GM12801 (cell line): Measurements from ENCODE around the gene SARS2.

Experiments
- TF ChIP-seq, protein P1 (sequence below): IDR thresholded peaks from one replicate; pipeline ENCODE4 v1.5.1; 2011; ENCODE audit warnings: control low read depth; ENCODE audit not compliant: insufficient read length; ENCODE audit errors: extremely low read depth

The SARS2 gene

DNA sequence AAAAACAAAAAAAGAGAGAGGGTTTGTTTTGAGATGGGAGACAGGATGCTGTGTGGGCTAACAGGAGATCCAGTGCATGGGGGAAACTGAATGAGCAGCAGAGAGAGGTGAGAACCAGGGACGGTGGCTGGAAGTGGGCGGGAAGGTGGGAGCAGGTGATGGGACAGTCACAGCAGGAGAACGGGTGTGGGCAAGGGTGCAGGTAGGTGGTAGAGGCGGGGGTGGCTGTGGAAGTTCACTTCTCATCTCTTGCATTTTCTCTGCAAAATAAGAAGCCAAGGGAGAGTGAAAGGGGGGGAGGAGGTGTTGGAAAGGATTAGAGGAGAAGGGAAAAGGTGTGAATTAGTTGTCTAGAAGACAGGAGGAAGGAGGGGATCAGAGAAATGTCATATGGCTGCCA lies 23.1 kb upstream of the SARS2 start:
- TF ChIP-seq, protein P1, sequence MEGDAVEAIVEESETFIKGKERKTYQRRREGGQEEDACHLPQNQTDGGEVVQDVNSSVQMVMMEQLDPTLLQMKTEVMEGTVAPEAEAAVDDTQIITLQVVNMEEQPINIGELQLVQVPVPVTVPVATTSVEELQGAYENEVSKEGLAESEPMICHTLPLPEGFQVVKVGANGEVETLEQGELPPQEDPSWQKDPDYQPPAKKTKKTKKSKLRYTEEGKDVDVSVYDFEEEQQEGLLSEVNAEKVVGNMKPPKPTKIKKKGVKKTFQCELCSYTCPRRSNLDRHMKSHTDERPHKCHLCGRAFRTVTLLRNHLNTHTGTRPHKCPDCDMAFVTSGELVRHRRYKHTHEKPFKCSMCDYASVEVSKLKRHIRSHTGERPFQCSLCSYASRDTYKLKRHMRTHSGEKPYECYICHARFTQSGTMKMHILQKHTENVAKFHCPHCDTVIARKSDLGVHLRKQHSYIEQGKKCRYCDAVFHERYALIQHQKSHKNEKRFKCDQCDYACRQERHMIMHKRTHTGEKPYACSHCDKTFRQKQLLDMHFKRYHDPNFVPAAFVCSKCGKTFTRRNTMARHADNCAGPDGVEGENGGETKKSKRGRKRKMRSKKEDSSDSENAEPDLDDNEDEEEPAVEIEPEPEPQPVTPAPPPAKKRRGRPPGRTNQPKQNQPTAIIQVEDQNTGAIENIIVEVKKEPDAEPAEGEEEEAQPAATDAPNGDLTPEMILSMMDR = no peak

DNA sequence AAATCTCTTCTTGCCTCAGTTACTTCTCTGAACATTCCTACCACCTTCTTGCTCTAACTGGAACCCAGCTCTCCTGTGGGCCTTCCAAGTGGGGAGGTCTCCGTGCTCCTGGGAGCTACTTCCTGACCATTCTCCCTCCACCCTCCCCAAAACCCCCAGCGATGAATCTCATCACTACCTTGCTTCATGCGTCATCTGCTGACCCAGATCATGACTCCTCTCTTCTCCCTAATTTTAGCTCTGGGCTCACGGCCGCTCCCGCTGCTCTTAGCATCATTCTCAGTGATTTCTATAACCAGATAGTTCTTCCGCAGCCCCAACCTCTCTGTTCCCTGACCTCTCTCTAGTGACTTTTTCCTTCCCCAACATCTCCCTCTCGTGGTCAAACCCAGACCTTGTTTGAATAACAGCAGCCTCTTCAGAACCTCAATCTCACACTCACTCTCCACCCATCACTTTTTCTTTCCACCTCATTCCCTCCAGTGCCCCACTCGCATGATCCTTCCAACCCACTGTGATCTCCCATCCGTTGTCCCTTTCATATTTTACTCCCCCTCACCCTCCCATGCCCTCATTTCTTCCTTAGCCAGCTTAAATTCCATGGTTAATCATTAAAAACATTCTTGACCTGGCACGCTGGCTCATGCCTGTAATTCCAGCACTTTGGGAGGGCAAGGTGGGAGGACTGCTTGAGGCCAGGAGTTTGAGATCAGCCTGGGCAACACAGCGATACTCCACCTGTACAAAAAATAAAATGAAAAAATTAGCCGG lies 22.0 kb upstream of the SARS2 start:
- TF ChIP-seq, protein P1 = no peak

DNA sequence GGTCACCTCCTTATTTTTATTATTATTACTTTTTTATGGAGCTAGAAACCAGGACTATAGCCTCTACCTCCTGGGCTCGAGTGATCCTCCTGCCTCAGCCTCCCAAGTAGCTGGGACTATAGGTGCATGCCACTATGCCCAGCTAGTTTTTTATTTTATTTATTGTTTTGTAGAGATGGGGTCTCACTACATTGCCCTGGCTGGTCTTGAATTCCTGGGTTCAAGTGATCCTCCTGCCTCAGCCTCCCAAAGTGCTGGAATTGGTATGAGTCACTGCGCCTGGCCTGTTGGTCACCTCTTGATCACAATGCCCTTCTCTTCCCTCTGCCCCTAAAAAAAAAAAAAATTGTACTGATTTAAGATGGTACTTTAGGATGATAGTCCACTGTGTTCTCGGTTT lies 20.6 kb upstream of the SARS2 start:
- TF ChIP-seq, protein P1 = no peak

DNA sequence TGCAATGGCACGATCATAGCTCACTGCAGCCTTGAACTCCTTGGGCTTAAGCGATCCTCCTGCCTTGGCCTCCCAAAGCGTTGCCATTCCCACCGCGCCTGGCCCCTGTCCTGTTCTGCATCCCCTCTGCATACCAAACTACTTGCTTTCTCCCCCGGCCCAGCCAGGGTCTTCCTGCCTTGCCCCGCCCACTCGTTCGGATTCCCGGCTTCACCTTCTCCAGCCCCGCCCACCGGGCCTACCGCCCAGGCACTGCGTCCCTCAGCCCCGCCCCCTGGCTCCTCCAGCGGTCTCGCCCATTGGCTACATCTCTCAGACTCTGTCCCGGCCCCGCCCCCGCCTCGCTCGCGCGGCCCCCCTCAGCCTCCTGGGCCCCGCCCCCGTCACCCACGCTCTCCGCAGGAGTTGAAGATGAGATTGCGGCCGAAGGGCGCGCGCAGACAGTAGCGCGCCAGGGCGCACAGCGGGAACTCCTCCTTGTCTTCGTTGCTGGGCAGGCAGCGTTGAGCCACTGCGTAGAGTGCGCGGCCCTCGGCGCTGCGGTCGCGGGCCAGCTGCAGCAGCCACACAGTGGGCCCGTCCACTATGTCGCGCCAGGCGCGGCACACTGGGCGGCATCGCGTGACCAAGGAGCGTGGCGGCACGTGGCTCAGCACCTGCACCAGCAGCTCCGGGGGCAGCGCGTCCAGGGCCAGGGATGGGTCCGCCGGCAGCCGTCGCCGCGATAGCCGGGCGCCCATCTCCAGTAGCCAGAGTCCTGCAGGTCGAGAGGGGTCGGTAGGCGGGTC lies 19.2 kb upstream of the SARS2 start:
- TF ChIP-seq, protein P1 = no peak

DNA sequence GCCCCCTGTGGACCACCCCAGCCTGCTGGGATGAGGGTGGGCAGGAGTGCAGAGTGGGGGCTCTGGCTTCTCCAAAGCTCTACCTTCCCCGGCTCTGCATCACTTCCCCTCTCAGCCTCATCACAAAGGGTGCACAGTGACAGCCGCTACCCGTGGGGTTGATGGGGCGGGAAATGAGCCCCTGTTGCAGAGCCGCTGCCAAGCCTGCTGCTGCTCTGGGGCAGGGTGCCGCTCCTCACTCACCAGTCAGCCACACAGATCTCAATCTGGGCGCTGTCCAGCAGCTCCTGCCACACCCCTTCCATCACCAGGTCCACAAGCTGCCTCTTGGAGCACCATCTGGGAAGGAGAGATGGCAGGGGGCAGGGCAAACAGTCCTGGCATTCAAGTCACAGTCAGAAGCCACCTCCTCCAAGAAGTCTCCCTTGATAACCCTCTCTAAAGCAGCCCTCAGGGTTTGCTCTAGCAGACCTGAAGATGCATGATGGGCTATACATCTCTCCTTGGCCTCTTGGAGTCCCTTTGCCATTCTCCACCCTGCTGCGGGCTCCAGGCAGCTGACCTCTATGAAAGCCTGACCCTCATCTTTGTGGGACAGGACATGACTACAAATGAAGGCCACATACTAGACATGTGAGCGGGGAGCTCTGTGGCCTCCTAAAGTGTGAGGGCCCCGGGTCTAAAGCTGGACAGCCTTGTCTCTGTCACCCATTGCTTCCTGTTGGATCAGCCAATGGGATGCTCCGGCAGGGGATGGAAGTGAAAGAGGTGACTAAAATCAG lies 15.9 kb upstream of the SARS2 start:
- TF ChIP-seq, protein P1 = no peak

DNA sequence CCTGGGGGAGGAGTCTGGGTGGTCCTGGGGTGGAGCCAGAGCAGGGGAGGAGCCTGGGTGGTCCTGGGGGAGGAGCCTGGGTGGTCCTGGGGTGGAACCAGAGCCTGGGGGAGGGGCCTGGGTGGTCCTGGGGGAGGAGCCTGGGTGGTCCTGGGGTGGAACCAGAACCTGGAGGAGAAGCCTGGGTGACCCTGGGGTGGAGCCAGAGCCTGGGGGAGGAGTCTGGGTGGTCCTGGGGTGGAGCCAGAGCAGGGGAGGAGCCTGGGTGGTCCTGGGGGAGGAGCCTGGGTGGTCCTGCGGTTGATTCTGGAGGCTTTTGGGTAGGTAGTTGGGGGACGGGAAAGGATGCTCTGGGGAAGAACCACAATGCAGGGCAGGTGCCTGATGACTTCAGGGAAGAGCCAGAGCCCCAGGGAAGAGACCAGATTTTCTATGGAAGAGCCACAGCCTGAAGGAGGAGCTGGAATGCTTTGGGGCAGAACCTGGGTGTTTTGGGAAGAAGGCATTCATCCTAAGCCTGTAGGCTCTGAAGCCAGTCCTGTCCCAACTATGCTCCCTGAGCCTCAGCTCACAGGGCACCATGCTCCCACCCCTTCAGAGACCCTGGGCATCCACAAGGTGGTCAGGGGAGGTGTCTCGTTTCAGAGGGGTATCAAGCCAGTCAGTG lies 15.1 kb upstream of the SARS2 start:
- TF ChIP-seq, protein P1 = no peak
